Stimulated activated naive CD4-positive, alpha-beta T cell treated with Interleukin-2 at 50 U/mL for 16 hours (primary cell): Measurements from ENCODE around the gene PRCD.

Source experiments
- DNase-seq: peaks from one replicate; lab custom pipeline; 2025; lab: John Stamatoyannopoulos, UW

PRCD gene

DNA sequence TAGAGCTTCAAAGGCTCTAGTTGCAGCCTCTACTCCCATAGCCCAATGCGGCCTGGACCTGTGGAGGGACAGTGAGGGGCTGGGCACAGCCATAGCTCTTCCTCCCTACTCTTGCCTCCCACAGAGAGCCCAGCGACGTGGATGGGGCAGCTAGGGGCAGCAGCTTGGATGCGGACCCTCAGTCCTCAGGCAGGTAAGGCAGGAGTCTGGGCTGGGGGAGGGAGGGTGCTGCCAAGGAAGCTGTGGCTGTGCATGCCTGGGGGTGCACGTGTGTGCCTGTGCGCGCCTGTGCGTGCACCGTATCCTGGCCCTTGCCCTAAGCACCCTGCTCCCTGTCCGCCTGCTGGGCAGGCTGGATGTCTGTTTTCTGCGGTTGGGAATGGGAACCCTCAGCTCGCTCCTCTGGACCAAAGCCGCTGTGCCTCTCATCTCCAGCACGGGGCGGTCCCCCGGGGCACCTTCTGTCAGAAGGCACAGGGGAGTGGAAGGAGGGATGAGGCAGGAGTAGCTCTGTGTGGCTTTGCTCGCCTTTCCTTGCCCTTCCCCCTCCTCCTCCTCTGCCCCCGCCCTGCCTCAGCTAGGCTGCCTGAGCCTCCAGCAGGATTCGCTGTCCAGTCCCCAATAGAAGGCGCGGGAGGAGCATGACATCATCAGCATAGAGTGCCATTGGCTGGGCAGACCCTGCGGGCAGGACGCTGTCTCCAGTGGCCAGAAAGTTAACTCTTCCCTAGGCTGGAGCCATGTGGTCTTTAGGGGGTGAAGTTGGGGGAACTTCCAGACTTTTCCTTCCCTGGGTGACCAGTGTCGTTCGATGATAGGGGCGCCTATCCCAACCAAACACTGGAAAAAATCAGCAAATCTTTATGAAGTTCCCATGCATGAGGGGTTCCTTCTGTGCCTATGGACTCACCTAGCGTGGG lies 797 bp downstream of the PRCD start:
- peak; percentile 13 for DNase-seq

DNA sequence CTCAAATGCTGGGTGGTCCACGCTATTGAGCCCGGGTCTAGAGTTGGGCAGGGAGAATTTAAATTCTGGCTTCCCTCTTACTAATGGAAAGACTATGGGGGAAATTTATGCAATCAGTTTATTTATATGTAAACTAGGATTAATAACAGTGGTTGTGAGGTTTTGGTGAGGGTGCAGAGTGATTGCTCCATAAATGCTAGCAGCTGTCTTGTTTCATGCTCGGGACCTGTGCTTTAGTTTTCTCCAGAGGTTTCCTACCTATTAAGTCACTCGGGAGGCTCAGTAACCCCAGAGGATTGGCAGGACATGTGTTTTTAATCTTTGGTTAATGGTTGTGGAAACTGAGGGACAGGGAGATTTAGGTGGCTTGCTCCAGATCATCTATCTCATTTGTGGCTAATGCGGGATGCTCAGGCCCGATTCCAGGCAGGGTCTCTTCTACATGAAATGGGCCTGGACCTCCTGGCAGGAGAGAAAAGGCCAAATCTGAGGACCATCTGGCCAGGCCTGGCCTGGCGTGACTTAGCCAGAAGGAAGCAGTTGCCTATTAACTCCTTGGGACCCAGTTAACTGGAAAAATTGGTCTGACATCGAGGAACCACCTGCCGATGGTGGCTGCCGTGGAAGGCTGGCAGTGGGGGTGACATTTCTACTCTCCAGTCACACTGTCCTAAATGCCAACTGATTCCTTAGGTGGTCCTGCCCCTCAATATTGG lies 2.1 kb downstream of the PRCD start:
- DNase-seq: no peak

DNA sequence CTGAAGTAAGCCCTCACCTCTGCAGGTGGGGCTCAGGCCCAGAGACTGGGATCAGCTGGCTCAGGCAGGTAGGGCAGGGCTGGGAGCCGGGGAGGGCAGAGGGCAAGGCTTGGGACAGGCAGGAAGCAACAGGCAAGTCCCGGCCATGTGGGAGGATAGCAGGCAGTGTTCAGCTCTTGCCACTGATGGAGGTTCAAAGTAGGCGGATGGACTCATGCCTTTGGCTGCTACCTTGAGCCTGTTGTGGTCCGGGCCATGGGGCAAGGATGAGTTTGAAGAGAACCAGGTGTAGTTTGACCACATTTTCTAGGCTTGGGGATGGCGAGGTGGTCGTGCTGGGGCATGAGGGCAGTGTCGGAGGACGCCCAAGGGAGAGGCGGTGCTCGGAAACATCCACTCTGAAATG lies 2.7 kb downstream of the PRCD start:
- no peak for DNase-seq

DNA sequence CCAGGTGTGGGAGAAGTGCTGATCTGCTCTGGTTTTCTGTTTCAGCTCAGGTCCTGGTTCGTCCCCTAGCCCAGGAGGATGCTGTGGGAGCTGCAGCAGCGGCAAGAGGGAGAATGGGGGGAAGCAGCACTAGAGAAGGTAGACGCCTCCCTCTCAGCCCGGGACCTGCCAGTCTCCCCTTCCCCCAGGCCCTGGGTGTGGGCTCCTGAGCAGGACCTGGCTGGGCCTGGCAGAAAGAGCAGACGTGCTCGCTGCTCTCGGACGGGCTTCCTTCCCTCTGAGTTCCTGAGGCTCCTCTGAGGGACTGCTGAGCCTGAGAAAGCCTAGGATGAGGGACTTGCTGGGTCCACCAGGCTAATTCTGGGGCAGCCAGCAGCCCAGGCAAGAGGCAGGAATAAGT lies 3.1 kb downstream of the PRCD start:
- DNase-seq: no peak

DNA sequence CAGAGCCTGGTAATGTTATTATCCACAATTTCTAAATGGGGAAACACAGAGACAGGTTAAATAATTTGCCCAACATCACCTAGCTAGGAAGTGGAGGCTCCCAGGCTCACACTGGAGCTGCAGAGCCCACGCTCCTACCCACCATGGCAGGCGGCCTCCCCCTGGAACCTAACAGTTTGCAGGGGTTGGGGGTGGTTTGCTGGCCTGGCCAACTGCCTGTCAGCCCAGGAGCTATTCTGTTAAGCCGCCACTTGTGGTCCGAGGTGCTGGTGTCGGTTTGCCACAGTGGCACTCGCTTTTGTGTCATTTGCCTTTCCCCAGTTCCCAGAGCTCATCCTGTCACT lies 3.6 kb downstream of the PRCD start:
- DNase-seq: no peak

DNA sequence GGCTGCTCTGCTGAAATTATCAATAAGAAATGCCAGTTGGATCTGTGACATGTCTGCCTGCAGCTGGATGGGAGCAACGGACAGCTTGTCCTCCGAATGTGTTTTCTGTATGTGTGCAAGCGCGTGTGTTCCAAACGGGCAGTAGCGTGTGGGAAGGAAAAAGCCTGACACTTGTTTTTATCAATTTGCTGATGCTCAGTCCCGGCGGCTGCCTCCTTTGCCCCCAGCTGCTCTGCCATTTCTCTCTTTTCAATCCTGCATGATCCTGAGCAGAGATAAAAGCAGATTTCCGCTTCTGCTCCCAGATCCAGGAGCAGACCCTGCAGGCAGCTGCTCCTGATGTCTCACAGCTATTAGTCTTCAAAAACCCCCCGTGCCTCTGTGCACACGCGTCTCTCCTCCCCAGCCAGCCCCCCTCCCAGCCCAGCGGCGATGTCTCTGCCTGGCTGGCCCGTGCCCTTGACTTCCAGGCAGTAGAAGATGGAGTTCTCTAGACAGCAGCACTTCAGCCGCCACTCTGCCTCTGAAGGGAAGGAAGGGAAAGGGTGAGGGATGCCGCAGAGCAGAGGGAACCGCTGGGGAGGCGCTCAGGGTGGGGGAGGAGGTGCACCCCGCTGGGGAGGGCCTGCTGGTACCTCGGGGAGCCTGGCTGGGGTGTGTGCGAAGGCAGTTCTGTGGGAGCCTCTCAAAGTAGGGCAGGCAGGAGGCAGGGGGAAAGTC lies 4.1 kb downstream of the PRCD start:
- DNase-seq: no peak

DNA sequence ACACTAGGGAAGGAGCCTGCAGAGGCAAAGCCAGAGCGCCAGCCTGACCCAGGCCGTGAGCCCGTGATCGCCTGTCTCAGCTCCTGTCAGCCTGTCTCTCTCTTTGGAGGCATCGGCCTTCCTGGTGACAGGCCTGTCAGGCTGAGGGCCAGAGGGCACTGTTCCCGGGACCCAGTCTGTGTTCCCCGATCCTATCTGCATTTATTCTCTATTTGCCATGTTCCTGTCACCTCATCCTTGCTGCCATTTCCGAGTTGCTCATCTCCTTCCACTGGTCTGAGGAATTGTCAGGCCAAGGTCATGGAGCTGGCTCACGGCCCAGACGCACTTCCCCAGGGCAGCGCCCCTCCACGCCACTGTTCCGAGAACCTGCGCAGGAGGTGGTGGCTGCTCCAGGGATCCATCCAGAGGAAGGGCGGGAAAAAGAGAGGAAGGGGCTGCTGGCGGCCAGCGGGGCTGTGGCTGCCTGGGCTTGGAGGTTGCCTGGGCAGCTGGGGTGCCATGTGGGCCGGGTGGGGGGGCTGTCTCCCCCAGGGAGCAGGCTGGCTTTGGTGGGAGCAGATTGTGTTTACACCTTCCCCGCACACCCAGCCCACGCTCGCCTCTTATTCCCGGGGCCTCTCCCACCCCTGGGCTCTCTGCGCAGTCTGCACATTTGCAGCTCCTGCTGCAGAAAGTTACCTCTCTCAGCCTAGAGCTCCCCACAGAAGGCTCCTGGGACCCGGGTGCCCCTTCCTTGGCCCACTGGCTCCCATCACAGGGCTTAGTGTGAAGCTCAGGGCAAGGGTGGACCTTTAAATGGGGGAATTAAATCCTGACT lies 4.9 kb downstream of the PRCD start:
- no peak for DNase-seq

DNA sequence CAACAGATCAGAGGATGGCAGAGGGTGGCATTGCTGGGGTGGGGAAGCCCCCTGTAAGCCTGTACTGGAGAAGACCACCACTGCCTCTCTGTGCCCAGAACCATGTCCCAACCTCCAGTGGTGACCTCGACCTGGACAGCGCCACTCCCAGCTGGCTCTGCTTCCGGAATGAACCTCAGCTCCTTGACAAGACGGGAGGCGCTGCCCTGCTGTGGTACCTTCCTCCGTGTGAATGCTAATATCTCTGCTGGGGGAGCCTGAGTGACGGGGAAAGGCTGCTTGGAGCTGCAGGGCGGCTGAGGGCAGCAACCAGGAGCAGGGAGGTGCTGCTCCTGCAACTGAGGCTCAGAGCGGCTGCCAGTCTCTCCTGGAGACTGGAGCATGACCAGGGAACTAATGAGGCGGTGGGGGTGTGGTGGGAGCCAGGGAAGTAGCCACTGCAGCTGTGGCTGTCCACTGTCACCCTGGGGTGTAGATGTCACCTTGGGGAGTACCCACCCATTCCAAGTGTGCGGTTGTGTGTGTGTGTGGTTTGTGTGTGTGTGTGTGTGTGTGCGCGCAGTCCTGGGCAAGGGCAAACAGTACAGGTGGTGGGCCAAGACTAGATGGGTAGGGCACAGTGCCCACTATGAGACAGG lies 6.2 kb downstream of the PRCD start:
- DNase-seq: no peak

DNA sequence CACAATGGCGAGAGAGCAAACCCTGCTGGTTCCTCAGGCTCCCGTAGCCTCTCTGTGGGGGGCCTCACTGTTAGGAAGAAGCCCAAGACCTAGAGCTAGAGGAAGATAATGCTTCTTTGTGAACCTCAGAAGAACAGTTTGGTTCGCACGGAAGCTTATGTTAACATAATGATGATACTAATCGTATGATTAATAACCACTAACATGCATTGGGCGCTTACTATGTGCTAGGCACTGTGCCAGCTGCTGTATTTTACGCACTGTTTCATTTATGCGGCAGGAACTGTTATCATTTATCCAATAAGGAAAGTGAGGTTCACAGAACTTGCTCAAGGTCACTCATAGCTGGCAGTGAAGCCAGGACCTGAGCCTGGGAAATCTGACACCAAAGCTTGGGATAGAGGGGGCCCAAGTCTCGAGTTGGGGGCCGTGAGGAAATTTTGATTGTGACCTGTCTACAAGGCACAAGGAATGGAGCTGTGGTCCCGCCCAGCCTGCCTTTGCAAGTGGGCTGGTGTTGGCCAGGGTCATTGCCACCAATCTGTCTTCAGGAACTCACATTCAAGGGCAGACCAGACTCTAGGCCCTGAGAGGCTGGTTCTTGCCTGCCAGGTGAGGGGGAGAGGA lies 6.8 kb downstream of the PRCD start:
- no peak for DNase-seq

DNA sequence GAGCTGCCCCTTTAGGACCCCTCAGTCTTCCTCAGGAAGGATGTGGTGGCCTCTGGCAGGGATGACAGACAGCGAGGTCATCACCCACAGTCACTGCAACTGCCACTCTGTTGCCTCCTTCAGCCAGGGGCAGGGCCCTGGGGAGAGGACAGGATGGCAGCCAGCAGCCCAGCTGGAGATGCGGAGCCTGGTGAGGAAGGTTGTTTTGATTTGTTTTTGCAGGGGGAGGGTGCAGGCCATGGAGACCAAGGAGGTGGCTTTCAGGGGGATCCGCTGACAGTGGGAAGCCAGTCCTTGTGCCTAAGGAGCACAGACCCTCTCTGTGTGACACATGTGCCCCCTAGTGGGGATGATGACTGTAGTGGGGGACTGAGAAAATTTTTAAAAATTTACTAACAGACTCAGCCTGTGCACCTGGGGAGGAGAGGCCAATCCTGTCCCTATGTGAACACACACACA lies 7.4 kb downstream of the PRCD start:
- no peak for DNase-seq

DNA sequence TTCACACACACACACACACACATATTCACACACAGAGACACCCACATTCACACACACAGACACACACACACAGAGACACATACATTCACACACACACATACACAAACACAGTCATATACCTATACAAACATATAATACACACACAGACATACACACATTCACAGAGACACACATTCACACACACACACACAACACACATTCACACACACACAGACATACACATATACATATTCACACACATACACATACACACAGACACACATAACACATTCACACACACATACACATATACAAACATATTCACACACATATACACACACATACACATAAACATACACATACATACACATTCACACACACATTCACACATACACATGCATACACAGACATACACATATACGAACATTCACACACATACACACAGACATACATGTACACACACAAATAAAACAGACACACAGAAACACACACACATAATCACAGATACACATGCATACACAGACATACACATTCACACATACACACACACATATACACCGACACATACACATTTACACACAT lies 7.9 kb downstream of the PRCD start:
- DNase-seq: no peak

DNA sequence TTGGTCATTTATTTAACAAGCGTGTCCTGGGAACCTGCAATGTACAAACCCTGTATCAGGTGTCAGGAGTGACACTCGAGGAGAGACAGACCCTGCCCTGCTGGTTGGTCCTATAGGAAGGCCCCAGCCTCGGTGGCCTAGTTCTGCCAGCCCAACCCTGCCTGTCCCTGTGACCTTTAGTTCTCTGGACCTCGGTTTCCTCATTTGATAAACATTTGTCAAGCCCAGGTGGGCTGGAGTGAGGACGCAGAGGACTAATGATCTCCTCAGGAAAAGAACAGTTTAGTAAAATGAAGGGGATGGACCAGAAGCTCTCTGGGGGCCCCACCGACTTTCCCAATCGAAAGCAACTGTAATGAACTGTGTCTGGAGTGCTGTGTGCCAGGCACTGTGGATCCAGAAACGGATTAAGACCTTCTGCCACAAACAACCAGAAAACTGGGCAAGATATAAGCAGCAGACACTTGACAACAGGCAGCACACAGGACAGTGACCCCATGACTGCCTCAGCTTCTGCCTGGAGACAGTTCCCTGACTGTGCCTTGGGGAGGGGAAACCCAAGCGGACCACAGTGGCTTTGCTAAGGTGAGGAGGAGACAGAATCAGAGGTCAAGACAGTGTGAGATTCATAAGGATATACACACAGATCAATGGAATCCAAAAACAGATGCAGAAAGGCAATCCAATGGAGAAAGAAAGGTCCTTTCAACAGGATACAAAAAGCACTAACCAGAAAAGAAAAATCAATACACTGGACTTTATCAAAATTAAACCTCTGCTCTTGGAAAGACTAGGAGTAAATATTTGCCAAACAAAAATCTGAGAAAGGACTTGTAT lies 8.8 kb downstream of the PRCD start:
- no peak for DNase-seq

DNA sequence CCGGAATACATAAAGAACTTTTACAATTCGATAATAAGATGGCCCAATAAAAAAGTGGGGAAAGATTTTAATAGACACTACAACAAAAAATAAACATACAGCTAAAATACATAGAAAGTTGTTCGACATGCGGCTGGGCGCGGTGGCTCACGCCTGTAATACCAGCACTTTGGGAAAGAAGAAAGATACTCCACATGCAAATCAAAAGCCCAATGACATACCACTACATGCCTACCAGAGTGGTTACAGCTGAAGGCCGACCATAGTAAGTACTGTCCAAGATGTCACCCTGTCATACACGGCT lies 9.3 kb downstream of the PRCD start:
- DNase-seq: no peak

DNA sequence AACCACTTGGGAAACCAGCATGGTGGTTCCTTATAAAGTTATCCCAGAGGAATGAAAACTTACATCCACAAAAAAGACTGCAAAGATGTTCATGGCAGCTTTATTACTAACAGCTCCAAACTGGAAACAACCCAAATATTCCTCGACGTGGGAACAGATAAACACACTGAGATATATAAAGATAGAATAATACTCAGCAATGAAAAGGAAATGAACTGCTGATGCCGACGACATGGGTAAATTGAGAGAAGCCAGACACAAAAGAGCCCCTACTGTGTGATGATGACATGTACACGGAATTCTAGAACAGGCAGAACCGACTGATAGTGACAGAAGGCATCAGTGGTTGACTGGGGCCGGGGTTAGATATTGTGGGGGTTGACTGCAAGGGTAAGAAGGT lies 9.7 kb downstream of the PRCD start:
- no peak for DNase-seq

DNA sequence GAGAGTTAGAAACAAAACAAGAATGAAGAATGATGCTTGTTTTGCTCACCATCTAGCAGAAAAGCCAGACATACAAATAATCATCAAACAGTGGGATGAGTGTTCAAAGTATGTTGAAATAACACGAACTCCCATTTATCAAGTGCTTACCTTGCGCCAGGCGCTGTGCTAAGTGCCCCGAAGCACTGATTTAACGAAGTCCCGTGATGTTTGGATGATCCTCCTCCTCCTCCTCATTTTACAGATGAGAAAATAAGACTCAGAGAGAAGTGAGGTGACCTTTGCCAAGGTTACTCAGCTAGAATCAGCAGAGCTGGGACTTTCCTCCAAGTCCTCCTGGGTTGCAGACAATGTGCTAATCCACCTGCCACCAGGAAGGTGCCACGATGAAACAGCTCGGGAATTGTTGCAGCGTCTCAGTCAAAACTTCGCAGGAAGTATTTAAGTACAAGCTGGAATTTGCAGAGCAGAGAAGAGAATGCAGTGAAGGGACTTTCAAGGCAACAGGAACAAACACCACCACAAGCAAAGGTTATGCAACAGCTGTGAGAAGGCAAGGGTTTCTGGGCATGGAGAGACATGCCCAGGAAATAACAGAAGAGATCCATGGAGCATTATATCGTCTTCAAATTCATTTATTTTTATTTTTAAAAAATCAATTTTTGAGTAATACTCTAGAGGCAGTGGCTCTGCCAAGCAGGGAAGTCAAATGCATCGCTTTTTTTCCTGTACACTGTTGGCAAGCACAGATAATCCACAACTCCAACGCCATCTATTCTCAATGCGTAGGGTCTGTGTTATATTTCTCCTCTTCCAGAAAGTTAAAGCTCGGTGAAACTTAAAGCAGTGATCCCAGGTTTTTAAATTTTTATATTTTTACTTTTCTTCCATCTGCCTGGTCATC lies 11.1 kb downstream of the PRCD start:
- DNase-seq: no peak

DNA sequence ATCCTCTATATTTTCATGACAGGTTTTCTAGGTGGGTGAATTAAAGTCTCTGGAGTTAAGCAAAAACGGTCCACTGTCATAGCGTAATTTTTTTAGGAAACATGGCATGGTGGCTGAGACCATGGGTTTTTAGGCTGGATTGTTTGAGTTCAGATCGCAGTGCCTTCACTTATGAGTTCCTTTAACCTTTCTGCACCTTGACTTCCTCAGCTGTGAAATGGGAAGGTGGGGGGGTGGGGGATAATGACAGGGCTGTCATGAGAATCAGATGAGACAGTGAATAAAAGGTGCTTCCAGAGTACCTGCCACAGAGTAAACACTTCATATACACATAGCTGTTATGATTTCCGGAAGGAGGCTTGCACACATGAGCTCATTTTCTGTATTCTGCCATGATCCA lies 11.8 kb downstream of the PRCD start:
- DNase-seq: no peak

DNA sequence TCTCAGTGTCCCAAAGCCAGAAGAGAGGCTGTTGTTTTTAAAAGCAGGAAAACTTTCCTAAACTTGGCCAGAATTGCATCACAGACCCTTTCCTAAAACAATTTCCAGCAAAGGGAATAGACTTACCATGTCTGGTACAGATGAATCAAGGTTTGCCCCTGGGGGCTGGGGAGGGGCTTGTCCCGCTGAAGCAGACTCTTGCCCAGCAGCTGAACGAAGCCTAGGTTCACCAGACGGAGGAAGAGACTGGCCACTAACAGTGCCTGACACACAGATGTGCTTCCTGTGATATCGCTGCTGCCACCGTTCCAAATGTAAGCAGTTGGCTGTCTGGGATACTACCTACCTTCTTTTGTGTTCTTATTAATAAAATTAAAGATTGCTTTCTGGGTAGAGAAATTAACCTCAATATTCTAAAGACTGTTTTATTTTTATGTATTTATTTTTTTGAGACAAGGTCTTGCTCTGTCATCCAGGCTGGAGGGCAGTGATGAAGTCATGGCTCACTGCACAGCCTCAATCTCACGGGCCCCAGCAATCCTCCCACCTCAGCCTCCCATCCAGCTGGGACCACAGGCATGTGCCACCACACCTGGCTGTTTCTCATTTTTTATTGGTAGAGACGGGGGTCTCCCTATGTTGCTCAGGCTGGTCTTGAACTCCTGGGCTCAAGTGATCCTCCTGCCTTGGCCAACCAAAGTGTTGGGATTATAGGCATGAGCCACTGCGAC lies 13.5 kb downstream of the PRCD start:
- DNase-seq: no peak

DNA sequence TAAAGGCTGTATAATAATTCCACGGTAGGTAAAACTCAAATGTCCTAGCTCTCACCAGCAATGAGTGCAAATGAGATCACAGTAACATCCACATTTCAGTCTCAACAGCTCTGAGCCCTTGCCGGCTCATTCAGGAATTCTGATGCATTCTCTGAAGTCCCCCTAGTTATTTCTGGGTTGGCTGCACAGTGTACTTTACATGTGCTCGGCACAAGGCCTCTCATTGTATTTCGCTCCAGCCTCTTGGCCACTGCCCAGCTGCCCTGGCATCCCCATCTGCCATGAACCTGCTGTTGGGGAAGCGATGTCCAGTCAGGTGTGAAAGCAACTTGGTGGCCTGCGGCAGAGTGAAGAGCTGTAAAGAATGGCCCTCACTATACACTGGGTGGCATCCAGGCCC lies 14.3 kb downstream of the PRCD start:
- no peak for DNase-seq
